Stimulated activated naive CD8-positive, alpha-beta T cell treated with anti-CD3 and anti-CD28 coated beads, Interleukin-15, amount 100 ng/mL, for 72 hours (primary cell): ENCODE data around the gene HEATR9.

Experiments
- ATAC-seq: fragments of 150-1000 bp; cut with Tn5 transposase; 2 replicates; pipeline ENCODE4 v1.10.0; 2021; ENCODE audit warnings: mild to moderate bottlenecking, moderate library complexity
- DNase-seq, 2 donors: peaks; one replicate each; pipeline ENCODE4 v3.0.0; 2021 to 2022
- H3K27ac Mint-ChIP-seq, 2 donors: one replicate each; pipeline ENCODE4 v1.8.0; 2022; ENCODE audit warnings: mild to moderate bottlenecking in 2 of 2, mixed read lengths in 2 of 2, moderate library complexity in 2 of 2
- H3K27me3 Mint-ChIP-seq: one replicate; pipeline ENCODE4 v1.8.0; 2022; ENCODE audit warnings: mixed read lengths
- H3K4me1 Mint-ChIP-seq: one replicate; pipeline ENCODE4 v1.8.0; 2022; ENCODE audit warnings: mild to moderate bottlenecking, mixed read lengths
- H3K4me3 Mint-ChIP-seq, 2 donors: one replicate each; pipeline ENCODE4 v1.8.0; 2022; ENCODE audit warnings: mild to moderate bottlenecking in 2 of 2, mixed read lengths in 2 of 2, moderate library complexity in 1 of 2
- H3K9me3 Mint-ChIP-seq, 2 donors: one replicate each; pipeline ENCODE4 v1.8.0; 2022; ENCODE audit warnings: mixed read lengths in 2 of 2

Gene HEATR9

GRCh38 chr17:35812456-35812855, 56.2 kb downstream of the HEATR9 start:
- ATAC-seq (no peak), DNase-seq (no peak)
- Mint-ChIP-seq H3K9me3 (no peaks in the 10 kb centered on the region), H3K27me3 (no peaks in the 10 kb centered on the region), H3K27ac (peak overlapping the region in 1 of 2 donors; percentile 54), H3K4me3 (peak overlapping the region in 1 of 2 donors; percentile 2), H3K4me1 (peaks cover 59% of the 10 kb centered on the region)

GRCh38 chr17:35811759-35812158, 56.9 kb downstream of the HEATR9 start:
- no peak for DNase-seq
- Mint-ChIP-seq H3K9me3 (no peaks in the 10 kb centered on the region), H3K4me3 (peak overlapping the region in 1 of 2 donors; percentile 45), H3K27me3 (no peaks in the 10 kb centered on the region), H3K27ac (no peak overlapping the region), H3K4me1 (peaks cover 66% of the 10 kb centered on the region)
- no peak for ATAC-seq

- no peaks in the 10 kb centered on the region for H3K9me3 Mint-ChIP-seq
- peaks cover 56% of the 10 kb centered on the region for H3K4me1 Mint-ChIP-seq
- H3K4me3 Mint-ChIP-seq = peak overlapping the region; percentile 87 to 97
- no peaks in the 10 kb centered on the region for H3K27me3 Mint-ChIP-seq
- peak; percentile 1 for ATAC-seq
- peak overlapping the region; percentile 98 to 100 for H3K27ac Mint-ChIP-seq
- no peak for DNase-seq
Observed at GRCh38 chr17:35809855-35810461, 58.7 kb downstream of the HEATR9 start.

DNA sequence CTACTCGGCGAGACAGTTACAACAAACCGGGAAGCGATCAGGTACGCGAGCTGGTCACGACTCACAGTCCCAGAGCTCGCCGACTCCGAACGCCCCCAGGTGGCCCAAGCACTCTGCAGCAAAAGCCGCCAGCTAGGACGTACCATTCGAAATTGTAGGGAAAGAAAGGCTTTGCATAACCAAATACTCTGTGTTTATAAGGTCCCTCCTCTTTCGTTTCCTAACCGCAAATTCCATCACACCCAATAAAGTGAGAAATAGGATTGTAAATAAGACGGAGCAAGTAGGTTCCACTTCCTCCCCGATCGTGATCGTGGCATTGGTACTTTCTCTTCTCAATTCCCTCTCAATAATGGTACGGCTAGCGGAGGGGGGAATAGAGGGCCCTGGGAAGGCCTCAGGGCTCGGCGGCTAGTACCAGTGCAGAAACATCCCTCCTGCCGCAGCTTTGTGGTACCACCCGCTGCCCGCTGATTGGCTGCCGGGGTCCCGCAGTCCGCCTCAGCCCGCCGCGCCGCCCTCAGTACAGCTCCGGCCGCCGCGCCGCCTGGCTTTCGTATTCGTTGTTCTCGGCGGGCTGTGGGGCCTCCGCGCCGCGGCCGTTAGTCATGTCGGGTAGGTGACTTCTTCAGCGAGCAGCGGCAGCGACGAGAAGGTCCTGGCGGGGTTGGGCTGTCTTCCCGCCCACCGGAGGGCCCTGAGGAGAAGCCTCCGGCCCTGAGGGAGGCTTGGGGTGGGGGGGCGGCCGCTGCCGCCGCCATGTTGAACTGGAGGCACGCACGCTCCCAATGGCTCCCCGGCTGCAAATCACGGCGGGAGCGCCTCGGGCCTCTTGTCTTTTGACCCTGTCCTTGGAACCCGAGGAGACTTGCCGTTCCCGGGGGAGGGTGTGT, 59.5 kb downstream of the HEATR9 start, which contains the start of gene TAF15:
TAF15 (plus strand) TSS at position 523 of the 893 bp plus-strand sequence; CDS start at position 609, 86 bp downstream.
- Mint-ChIP-seq H3K9me3 (no peaks in the 10 kb centered on the region), H3K4me3 (peak within 1 kb of the TSS; percentile 87 to 97), H3K27me3 (no peaks in the 10 kb centered on the region), H3K4me1 (peaks cover 54% of the 10 kb centered on the region), H3K27ac (peak within 1 kb of the TSS; percentile 98 to 100)
- ATAC-seq (peak; percentile 94), DNase-seq (peak; percentile 97 to 98)

- ATAC-seq = peak; percentile 2
Observed at GRCh38 chr17:35808240-35808961, 60.3 kb downstream of the HEATR9 start.

GRCh38 chr17:35807371-35808144, 61.1 kb downstream of the HEATR9 start:
- Mint-ChIP-seq H3K9me3 (no peaks in the 10 kb centered on the region), H3K4me3 (peak overlapping the region; percentile 87 to 97), H3K27ac (peak overlapping the region; percentile 3 to 100), H3K4me1 (peaks cover 51% of the 10 kb centered on the region), H3K27me3 (no peaks in the 10 kb centered on the region)
- ATAC-seq (no peak), DNase-seq (no peak)

More at GRCh38 chr17:35808240-35808961, 60.3 kb downstream of the HEATR9 start:
- Mint-ChIP-seq H3K4me1 (peaks cover 50% of the 10 kb centered on the region), H3K27me3 (no peaks in the 10 kb centered on the region), H3K9me3 (no peaks in the 10 kb centered on the region), H3K4me3 (peak overlapping the region; percentile 87 to 97), H3K27ac (peak overlapping the region; percentile 98 to 100)
- peak in 1 of 2 donors; percentile 25 for DNase-seq
